ENCODE results near the gene ATG10. TPM values are rescaled to one million over a fixed set of nuclear protein-coding genes. Genes with fewer than 3 reads are reported as not detected.

Gene ATG10
- total RNA-seq, 1 donor from 2014 or later = 4.3 TPM

DNA sequence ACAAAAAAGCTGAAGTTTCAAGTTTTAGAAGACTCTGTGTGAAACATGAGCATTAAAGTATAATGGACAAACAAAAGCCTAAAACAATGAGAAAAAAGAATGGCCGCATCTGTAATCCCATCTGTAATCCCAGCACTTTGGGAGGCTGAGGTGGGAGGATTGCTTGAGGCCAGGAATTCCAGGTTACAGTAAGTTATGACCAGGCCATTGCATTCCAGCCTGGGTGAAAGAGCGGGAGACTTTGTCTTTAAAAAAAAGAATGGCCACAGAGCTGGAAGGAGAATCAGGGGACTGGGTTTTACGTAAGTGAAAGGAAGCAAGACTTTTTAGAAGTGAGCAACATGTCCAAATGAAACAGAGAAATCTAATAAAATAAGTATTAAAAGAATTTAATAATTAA is 2.6 kb upstream of the ATG10 start:
- FAIRE-seq = no peak
- Histone ChIP-seq H2AFZ (ENCODE audit: low read depth, low read length) (no peak overlapping the region), H3K4me1 (ENCODE audit: insufficient read depth, low read length) (no peaks in the 10 kb centered on the region), H3K4me2 (ENCODE audit: low read length) (no peak overlapping the region), H3K27ac (ENCODE audit: low read depth, low read length) (no peak overlapping the region), H3K79me2 (ENCODE audit: insufficient read depth, low read length) (no peaks in the 10 kb centered on the region), H3K27me3 (ENCODE audit: insufficient read depth, low read length) (no peaks in the 10 kb centered on the region), H3K4me3 (ENCODE audit: insufficient read depth, low read depth, low read length) (no peak overlapping the region), H3K9ac (ENCODE audit: low read length) (no peak overlapping the region), H3K9me3 (ENCODE audit: insufficient read depth, low read depth, low read length) (no peaks in the 10 kb centered on the region), H3K36me3 (ENCODE audit: insufficient read depth, low read length) (no peaks in the 10 kb centered on the region), H4K20me1 (ENCODE audit: insufficient read depth, low read length) (no peaks in the 10 kb centered on the region)
- Mint-ChIP-seq H3K27me3 (ENCODE audit: low read depth, unreplicated experiment) (no peaks in the 10 kb centered on the region), H3K4me1 (ENCODE audit: low read depth, unreplicated experiment) (peaks cover 2% of the 10 kb centered on the region), H3K4me3 (ENCODE audit: unreplicated experiment) (no peak overlapping the region), H3K36me3 (ENCODE audit: low read depth, unreplicated experiment) (no peaks in the 10 kb centered on the region), H3K9me3 (ENCODE audit: unreplicated experiment) (no peaks in the 10 kb centered on the region), H3K27ac (ENCODE audit: unreplicated experiment) (no peak overlapping the region)
- no peak for DNase-seq (ENCODE audit: low read depth)
- TF ChIP-seq, protein P1, sequence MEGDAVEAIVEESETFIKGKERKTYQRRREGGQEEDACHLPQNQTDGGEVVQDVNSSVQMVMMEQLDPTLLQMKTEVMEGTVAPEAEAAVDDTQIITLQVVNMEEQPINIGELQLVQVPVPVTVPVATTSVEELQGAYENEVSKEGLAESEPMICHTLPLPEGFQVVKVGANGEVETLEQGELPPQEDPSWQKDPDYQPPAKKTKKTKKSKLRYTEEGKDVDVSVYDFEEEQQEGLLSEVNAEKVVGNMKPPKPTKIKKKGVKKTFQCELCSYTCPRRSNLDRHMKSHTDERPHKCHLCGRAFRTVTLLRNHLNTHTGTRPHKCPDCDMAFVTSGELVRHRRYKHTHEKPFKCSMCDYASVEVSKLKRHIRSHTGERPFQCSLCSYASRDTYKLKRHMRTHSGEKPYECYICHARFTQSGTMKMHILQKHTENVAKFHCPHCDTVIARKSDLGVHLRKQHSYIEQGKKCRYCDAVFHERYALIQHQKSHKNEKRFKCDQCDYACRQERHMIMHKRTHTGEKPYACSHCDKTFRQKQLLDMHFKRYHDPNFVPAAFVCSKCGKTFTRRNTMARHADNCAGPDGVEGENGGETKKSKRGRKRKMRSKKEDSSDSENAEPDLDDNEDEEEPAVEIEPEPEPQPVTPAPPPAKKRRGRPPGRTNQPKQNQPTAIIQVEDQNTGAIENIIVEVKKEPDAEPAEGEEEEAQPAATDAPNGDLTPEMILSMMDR (IDR thresholded peaks at IDR 0.05; ENCODE audit: insufficient read depth, low read depth, low read length) = no peak
- TF ChIP-seq EZH2 (IDR thresholded peaks at IDR 0.05; ENCODE audit: insufficient read depth, low read length) = no peak

DNA sequence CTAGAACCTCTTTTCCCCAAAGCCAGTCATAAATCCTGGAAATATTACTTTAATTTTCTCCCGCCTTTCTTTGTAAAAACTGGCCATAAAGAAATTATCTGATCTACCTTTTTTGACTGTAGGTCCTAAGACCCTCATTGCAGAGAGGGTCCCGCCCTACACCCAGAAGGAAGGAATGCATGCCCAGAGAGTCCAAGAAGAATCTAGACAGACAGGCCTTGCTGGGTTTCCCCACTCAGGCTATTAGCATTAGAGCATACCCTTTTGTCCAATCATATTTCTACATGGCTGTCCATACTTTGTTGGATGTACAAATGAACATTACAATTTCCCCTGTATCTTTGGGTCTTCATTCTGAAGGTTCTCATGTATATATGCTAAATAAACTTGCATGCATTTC is 1.9 kb upstream of the ATG10 start:
- Mint-ChIP-seq H3K4me3 (ENCODE audit: unreplicated experiment) (no peak overlapping the region), H3K9me3 (ENCODE audit: unreplicated experiment) (no peaks in the 10 kb centered on the region), H3K4me1 (ENCODE audit: low read depth, unreplicated experiment) (peaks cover 2% of the 10 kb centered on the region), H3K27me3 (ENCODE audit: low read depth, unreplicated experiment) (no peaks in the 10 kb centered on the region), H3K27ac (ENCODE audit: unreplicated experiment) (no peak overlapping the region), H3K36me3 (ENCODE audit: low read depth, unreplicated experiment) (no peaks in the 10 kb centered on the region)
- Histone ChIP-seq H3K4me1 (ENCODE audit: insufficient read depth, low read length) (no peaks in the 10 kb centered on the region), H3K27ac (ENCODE audit: low read depth, low read length) (no peak overlapping the region), H3K79me2 (ENCODE audit: insufficient read depth, low read length) (no peaks in the 10 kb centered on the region), H3K9ac (ENCODE audit: low read length) (no peak overlapping the region), H3K4me3 (ENCODE audit: insufficient read depth, low read depth, low read length) (no peak overlapping the region), H4K20me1 (ENCODE audit: insufficient read depth, low read length) (no peaks in the 10 kb centered on the region), H3K4me2 (ENCODE audit: low read length) (no peak overlapping the region), H3K36me3 (ENCODE audit: insufficient read depth, low read length) (no peaks in the 10 kb centered on the region), H3K9me3 (ENCODE audit: insufficient read depth, low read depth, low read length) (no peaks in the 10 kb centered on the region), H2AFZ (ENCODE audit: low read depth, low read length) (no peak overlapping the region), H3K27me3 (ENCODE audit: insufficient read depth, low read length) (no peaks in the 10 kb centered on the region)
- FAIRE-seq (no peak), DNase-seq (ENCODE audit: low read depth) (no peak)
- TF ChIP-seq EZH2 (IDR thresholded peaks at IDR 0.05; ENCODE audit: insufficient read depth, low read length) = no peak
- TF ChIP-seq, protein P1 (IDR thresholded peaks at IDR 0.05; ENCODE audit: insufficient read depth, low read depth, low read length) = no peak

DNA sequence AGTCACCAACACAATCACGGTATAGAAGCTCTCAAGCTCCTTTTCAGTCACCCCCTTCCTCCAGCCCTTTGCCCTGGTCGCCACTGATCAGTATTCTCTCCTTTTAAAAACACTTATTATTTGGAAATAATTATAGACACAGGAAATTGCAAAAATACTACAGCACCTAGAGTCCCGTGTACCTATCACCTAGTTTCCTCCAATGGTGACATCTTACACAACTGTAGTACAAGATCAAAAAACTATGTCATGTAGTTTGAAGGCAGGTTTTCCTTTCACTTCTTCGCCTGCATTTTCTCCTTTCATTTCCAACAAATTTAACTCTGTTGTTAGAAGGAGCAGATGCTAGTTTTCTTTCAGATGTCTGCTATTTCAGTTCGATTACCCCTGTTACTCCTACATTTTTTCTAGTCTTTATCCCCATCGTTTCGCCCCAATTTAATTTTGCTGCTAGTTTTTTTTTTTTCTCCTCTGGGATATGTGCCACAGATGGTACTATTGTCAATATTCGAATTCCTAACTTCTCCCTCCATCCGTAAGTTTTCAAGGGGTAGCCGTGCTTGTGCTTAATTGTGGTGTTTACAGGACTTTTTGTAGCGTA is 612 bp upstream of the ATG10 start:
- Mint-ChIP-seq H3K27me3 (ENCODE audit: low read depth, unreplicated experiment) (no peaks in the 10 kb centered on the region), H3K4me3 (ENCODE audit: unreplicated experiment) (peak overlapping the region; percentile 92), H3K9me3 (ENCODE audit: unreplicated experiment) (no peaks in the 10 kb centered on the region), H3K27ac (ENCODE audit: unreplicated experiment) (peak overlapping the region; percentile 97), H3K4me1 (ENCODE audit: low read depth, unreplicated experiment) (peaks cover 2% of the 10 kb centered on the region), H3K36me3 (ENCODE audit: low read depth, unreplicated experiment) (no peaks in the 10 kb centered on the region)
- no peaks in the 10 kb centered on the region for H3K27me3 ChIP-seq (ENCODE audit: insufficient read depth, low read length)
- no peaks in the 10 kb centered on the region for H4K20me1 ChIP-seq (ENCODE audit: insufficient read depth, low read length)
- peak overlapping the region; percentile 98 for H3K27ac ChIP-seq (ENCODE audit: low read depth, low read length)
- FAIRE-seq (no peak), DNase-seq (ENCODE audit: low read depth) (peak; percentile 10)
- TF ChIP-seq, protein P1 (IDR thresholded peaks at IDR 0.05; ENCODE audit: insufficient read depth, low read depth, low read length) = no peak
- TF ChIP-seq EZH2 (IDR thresholded peaks at IDR 0.05; ENCODE audit: insufficient read depth, low read length) = no peak
- H3K4me3 ChIP-seq (ENCODE audit: insufficient read depth, low read depth, low read length) = peak overlapping the region; percentile 76
- no peaks in the 10 kb centered on the region for H3K79me2 ChIP-seq (ENCODE audit: insufficient read depth, low read length)
- H3K4me1 ChIP-seq (ENCODE audit: insufficient read depth, low read length) = no peaks in the 10 kb centered on the region
- peak overlapping the region; percentile 83 for H2AFZ ChIP-seq (ENCODE audit: low read depth, low read length)
- H3K9ac ChIP-seq (ENCODE audit: low read length) = peak overlapping the region; percentile 92
- H3K4me2 ChIP-seq (ENCODE audit: low read length) = peak overlapping the region; percentile 87
- H3K9me3 ChIP-seq (ENCODE audit: insufficient read depth, low read depth, low read length) = no peaks in the 10 kb centered on the region
- H3K36me3 ChIP-seq (ENCODE audit: insufficient read depth, low read length) = no peaks in the 10 kb centered on the region

Data from astrocyte (in vitro differentiated cells and primary cell).